BJ (cell line): Measurements from ENCODE around the gene STK11IP. TPM values are rescaled to one million over a fixed set of nuclear protein-coding genes. Genes with fewer than 3 reads are reported as not detected.

Experiments
- CTCF ChIA-PET: fragments of 350-600 bp; formaldehyde crosslinking; extraction: SDS; loops from one replicate; lab custom pipeline; 2021; ENCODE audit warnings: antibody characterized with exemption, inconsistent platforms; lab: Yijun Ruan, JAX
- POLR2A ChIA-PET: fragments of 300-600 bp; sonication (Branson Sonifier 250); formaldehyde crosslinking; extraction: SDS; loops from one replicate; lab custom pipeline; 2021; ENCODE audit warnings: antibody characterized with exemption; lab: Charles Lee
- DNase-seq: peaks from one replicate; pipeline ENCODE4 v3.0.0-alpha.2; 2011; ENCODE audit warnings: low read depth
- H3K27me3 ChIP-seq: 2 replicates; pipeline ENCODE4 v1.6.0; 2011; ENCODE audit warnings: low read length; ENCODE audit not compliant: control insufficient read depth, insufficient read depth
- H3K36me3 ChIP-seq: 2 replicates; pipeline ENCODE4 v1.5.1; 2011; ENCODE audit warnings: low read length; ENCODE audit not compliant: control insufficient read depth, insufficient read depth
- H3K4me3 ChIP-seq: 2 replicates; pipeline ENCODE4 v1.5.1; 2011; ENCODE audit warnings: low read depth, mild to moderate bottlenecking, control low read depth, low read length
- CTCF ChIP-seq: IDR thresholded peaks from 2 replicates; pipeline ENCODE4 v1.5.1; 2011; ENCODE audit warnings: low read depth, mild to moderate bottlenecking, control low read depth, inconsistent platforms, low read length, moderate library complexity; ENCODE audit not compliant: insufficient read depth
- polyA minus RNA-seq: library from RNA; depleted of rRNA, polyadenylated mRNA; stranded (reverse); fragments of >200 nt; gene quantifications from 2 replicates; pipeline ENCODE4 v1.2.3, GENCODE V29; 2011; rRNA and poly(A)+ RNA removed
- polyA plus RNA-seq: library from polyadenylated mRNA; depleted of rRNA; stranded (reverse); fragments of >200 nt; gene quantifications from 2 replicates; pipeline ENCODE4 v1.2.3, GENCODE V29; 2011; rRNA removed

The STK11IP gene
- polyA plus RNA-seq (11.3 and 21.0 TPM in 2 replicates), polyA minus RNA-seq (19.0 and 21.3 TPM in 2 replicates)

- Histone ChIP-seq H3K36me3 (peaks cover 11% of the 10 kb centered on the region), H3K27me3 (no peaks in the 10 kb centered on the region), H3K4me3 (peak within 1 kb of the TSS; percentile 83)
- TF ChIP-seq CTCF = no peak
- ChIA-PET CTCF (interaction anchor here (0.6 to 4.5 kb wide), 13 partner anchors 23 to 426 kb away, joined by 3 to 26 read pairs (median 4); partner anchors contain the start of gene OBSL1), POLR2A (interaction anchor here (0.6 kb wide), 3 partner anchors 24 to 404 kb away, joined by 3 to 4 read pairs (median 3); no protein-coding TSS in a partner anchor)
- peak; percentile 81 for DNase-seq
These were observed at the start of gene STK11IP for GRCh38 chr2:219597552-219598307. STK11IP (plus strand) TSS chr2:219597857; CDS start chr2:219598120, 263 bp downstream.

DNA sequence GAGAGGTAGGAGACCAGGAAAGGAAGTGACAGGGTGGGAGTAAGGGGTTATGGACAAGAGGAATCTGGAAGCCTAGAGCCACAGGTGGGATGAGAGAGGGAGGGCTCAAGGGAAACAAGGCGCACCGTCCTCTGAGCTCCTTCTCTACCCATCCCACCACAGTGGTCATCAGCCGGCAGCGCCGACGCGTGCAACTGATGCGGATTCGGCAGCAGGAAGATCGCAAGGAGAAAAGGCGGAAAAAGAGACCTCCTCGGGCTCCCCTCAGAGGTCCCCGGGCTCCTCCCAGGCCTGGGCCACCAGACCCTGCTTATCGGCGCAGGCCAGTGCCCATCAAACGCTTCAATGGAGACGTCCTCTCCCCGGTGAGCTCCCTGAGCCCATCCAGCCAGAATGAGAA, 48.7 kb upstream of the STK11IP start:
- H3K4me3 ChIP-seq = no peak overlapping the region
- ChIA-PET POLR2A (no interaction called here), CTCF (interaction anchor here (4.2 kb wide), 1 partner anchor 12 kb away, joined by 29 read pairs; no protein-coding TSS in a partner anchor)
- no peak for TF ChIP-seq CTCF
- H3K36me3 ChIP-seq = no peaks in the 10 kb centered on the region; the same call in 1 of the 2 replicates
- no peak for DNase-seq
- no peaks in the 10 kb centered on the region for H3K27me3 ChIP-seq

GRCh38 chr2:219549619-219550018, 48.0 kb upstream of the STK11IP start:
- Histone ChIP-seq H3K27me3 (no peaks in the 10 kb centered on the region), H3K4me3 (no peak overlapping the region), H3K36me3 (no peaks in the 10 kb centered on the region; the same call in 1 of the 2 replicates)
- no peak for TF ChIP-seq CTCF
- CTCF ChIA-PET = interaction anchor here (4.2 kb wide), 1 partner anchor 11 kb away, joined by 29 read pairs; no protein-coding TSS in a partner anchor
- POLR2A ChIA-PET = no interaction called here
- DNase-seq = no peak

GRCh38 chr2:219551441-219552381, 45.9 kb upstream of the STK11IP start:
- ChIA-PET CTCF (interaction anchor here (1.1 to 4.2 kb wide), 7 partner anchors 9 to 139 kb away, joined by 3 to 29 read pairs (median 4); no protein-coding TSS in a partner anchor), POLR2A (interaction anchor here (0.6 kb wide), 2 partner anchors 325 to 1486 kb away, joined by 3 to 6 read pairs; no protein-coding TSS in a partner anchor)
- DNase-seq = no peak

More at GRCh38 chr2:219551441-219552381, 45.9 kb upstream of the STK11IP start:
- peak overlapping the region; percentile 78 for H3K4me3 ChIP-seq
- TF ChIP-seq CTCF = peak; percentile 3; the same call in 1 of the 2 replicates
- no peaks in the 10 kb centered on the region for H3K27me3 ChIP-seq
- peaks cover 1% of the 10 kb centered on the region; the same call in 1 of the 2 replicates for H3K36me3 ChIP-seq
